GM12878 (cell line): ENCODE data around the gene HTR3A. TPM values are rescaled to one million over a fixed set of nuclear protein-coding genes. Genes with fewer than 3 reads are reported as not detected.

Experiments used
- ATAC-seq: fragments of 200-7000 bp; cut with Tn5 transposase; 3 replicates; pipeline ENCODE4 v1.9.1; 2020; ENCODE audit warnings: mild to moderate bottlenecking, moderate library complexity
- BruUV-seq: library from RNA; stranded (reverse); fragments of 400-500 nt; replicated peaks from 2 replicates; lab custom pipeline; 2021; lab: Mats Ljungman, UMichigan
- CTCF ChIA-PET: fragments of 300-600 bp; sonication (Branson Sonifier 250); formaldehyde crosslinking; extraction: SDS; loops from one replicate; lab custom pipeline; 2021; ENCODE audit warnings: inconsistent platforms; lab: Yijun Ruan, JAX
- POLR2A ChIA-PET: fragments of 350-600 bp; formaldehyde crosslinking; extraction: SDS; loops from one replicate; lab custom pipeline; 2021; ENCODE audit warnings: inconsistent platforms; lab: Charles Lee
- RAD21 ChIA-PET: fragments of 300-600 bp; sonication (Branson Sonifier 250); formaldehyde crosslinking; loops from one replicate; lab custom pipeline; 2023; ENCODE audit warnings: antibody characterized with exemption; ENCODE audit not compliant: unreplicated experiment; lab: Charles Lee
- SMC1A ChIA-PET: fragments of 300-600 bp; sonication (Branson Sonifier 250); formaldehyde crosslinking; loops from one replicate; lab custom pipeline; 2023; ENCODE audit not compliant: unreplicated experiment, uncharacterized antibody; lab: Charles Lee
- DNase-seq: peaks from one replicate; pipeline ENCODE4 v3.0.0-alpha.2; 2011; ENCODE audit warnings: low read depth, low spot score
- FAIRE-seq: peaks from 3 replicates; lab custom pipeline; 2011; peaks lifted over from hg19 to GRCh38; lab: Jason Lieb, UNC
- H2AFZ ChIP-seq: 2 replicates; pipeline ENCODE4 v1.6.0; 2011; ENCODE audit warnings: low read depth, low read length, control low read depth; ENCODE audit not compliant: control insufficient read depth
- H3K27ac ChIP-seq: 2 replicates; pipeline ENCODE4 v1.5.1; 2011; ENCODE audit warnings: control low read depth; ENCODE audit not compliant: control insufficient read depth, insufficient read depth
- H3K27me3 ChIP-seq, 2 experiments: replicated peaks in 1 of 2; 2 replicates each; pipeline versions ENCODE4 v1.6.0 to v1.6.1; 2011; ENCODE audit warnings: low read length in 1 of 2; ENCODE audit not compliant: control insufficient read depth in 2 of 2, insufficient read depth in 2 of 2
- H3K36me3 ChIP-seq, 2 experiments: 2 replicates each; pipeline ENCODE4 v1.5.1; 2011; ENCODE audit warnings: low read length in 1 of 2; ENCODE audit not compliant: control insufficient read depth in 2 of 2, insufficient read depth in 2 of 2
- H3K4me1 ChIP-seq: 2 replicates; pipeline ENCODE4 v1.6.1; 2011; ENCODE audit warnings: mild to moderate bottlenecking, low read length, moderate library complexity, mixed read lengths; ENCODE audit not compliant: control insufficient read depth, insufficient read depth
- H3K4me2 ChIP-seq: 2 replicates; pipeline ENCODE4 v1.6.0; 2011; ENCODE audit warnings: control low read depth; ENCODE audit not compliant: control insufficient read depth, insufficient read depth
- H3K4me3 ChIP-seq: fragments of 200-600 bp; sonication (generic); 2 replicates; pipeline ENCODE4 v1.5.1; 2016
- H3K79me2 ChIP-seq: 2 replicates; pipeline ENCODE4 v1.6.0; 2011; ENCODE audit warnings: low read length; ENCODE audit not compliant: control insufficient read depth, insufficient read depth
- H3K9ac ChIP-seq: 2 replicates; pipeline ENCODE4 v1.8.0; 2011; ENCODE audit warnings: low read length, control low read depth, mixed read lengths; ENCODE audit not compliant: control insufficient read depth, insufficient read depth
- H3K9me3 ChIP-seq: replicated peaks from 3 replicates; pipeline ENCODE4 v1.5.1; 2011; ENCODE audit warnings: mild to moderate bottlenecking, low read length; ENCODE audit not compliant: control insufficient read depth, insufficient read depth
- H4K20me1 ChIP-seq: 2 replicates; pipeline ENCODE4 v1.6.0; 2011; ENCODE audit not compliant: control insufficient read depth, insufficient read depth
- EGR1 ChIP-seq, 2 experiments: IDR thresholded peaks; 1 replicate in 1 of 2; 2 replicates in 1 of 2; pipeline ENCODE4 v1.6.1; 2011 to 2012; ENCODE audit warnings: low read depth in 2 of 2, low read length in 2 of 2, borderline replicate concordance in 1 of 2, mild to moderate bottlenecking in 1 of 2, moderate library complexity in 1 of 2
- IKZF1 ChIP-seq: fragments of 450-650 bp; conservative IDR thresholded peaks from 2 replicates; pipeline ENCODE4 v1.6.1; 2017; ENCODE audit warnings: antibody characterized with exemption, mild to moderate bottlenecking
- MXI1 ChIP-seq: fragments of 150-350 bp; IDR thresholded peaks from 2 replicates; pipeline ENCODE4 v1.6.1; 2011; ENCODE audit warnings: low read depth, mild to moderate bottlenecking, inconsistent platforms, low read length, improper control_type of control experiment
- WGBS: methylation state at CpG from one replicate; pipeline ENCODE4 v1.1.6; 2016; ENCODE audit warnings: low lambda C conversion rate; ENCODE audit not compliant: insufficient replicate concordance, insufficient coverage; ENCODE audit errors: missing lambda C conversion rate; 5-methylcytosine and 5-hydroxymethylcytosine counted together
- in situ Hi-C: fragments of 300-500 bp; cut with MboI; formaldehyde crosslinking; loops from 9 replicates; pipeline ENCODE4 v1.14.3; 2018; ENCODE audit warnings: mixed read lengths
- intact Hi-C: fragments of 100-400 bp; cut with micrococcal nuclease; formaldehyde crosslinking; loops from one replicate; pipeline ENCODE4 v1.14.2; 2022; ENCODE audit not compliant: unreplicated experiment
- polyA plus RNA-seq, 11 experiments: library from polyadenylated mRNA; depleted of rRNA in 4 of 11; unstranded in 6 of 11; stranded (reverse) in 5 of 11; fragments of >200 nt; fragmentation: Nextera tagmentation in 4 of 11; fragmentation: Illumina TruSeq in 1 of 11; extraction: Ambion mirVana in 4 of 11; extraction: Trizol in 1 of 11; gene quantifications; 1 replicate in 1 of 11; 2 replicates in 10 of 11; pipeline versions ENCODE4 v1.2.1 to v1.2.3, GENCODE V29; 2011 to 2016; ENCODE audit warnings: inconsistent platforms in 2 of 11, missing spikeins in 2 of 11, low read depth in 1 of 11
- total RNA-seq, 4 experiments: library from RNA; depleted of rRNA in 3 of 4; stranded (reverse); fragments of >200 nt in 3 of 4; fragmentation: Illumina TruSeq in 1 of 4; extraction: Trizol in 1 of 4; gene quantifications; 2 replicates each; pipeline versions ENCODE4 v1.2.1 to v1.2.3, GENCODE V29; 2013 to 2021
- TF ChIP-seq, protein P1 (sequence below): fragments of 450-650 bp; conservative IDR thresholded peaks from 2 replicates; pipeline ENCODE4 v1.6.1; 2017; ENCODE audit warnings: mild to moderate bottlenecking, moderate library complexity
- TF ChIP-seq, protein P2 (sequence below): fragments of 450-650 bp; IDR thresholded peaks from 2 replicates; pipeline ENCODE4 v1.6.1; 2016; ENCODE audit warnings: mild to moderate bottlenecking

The HTR3A gene
- total and polyA plus RNA-seq, 10 of the 15 experiments (the other 5 are each of a cell fraction or from before 2014, with no cell fraction given): not detected

DNA sequence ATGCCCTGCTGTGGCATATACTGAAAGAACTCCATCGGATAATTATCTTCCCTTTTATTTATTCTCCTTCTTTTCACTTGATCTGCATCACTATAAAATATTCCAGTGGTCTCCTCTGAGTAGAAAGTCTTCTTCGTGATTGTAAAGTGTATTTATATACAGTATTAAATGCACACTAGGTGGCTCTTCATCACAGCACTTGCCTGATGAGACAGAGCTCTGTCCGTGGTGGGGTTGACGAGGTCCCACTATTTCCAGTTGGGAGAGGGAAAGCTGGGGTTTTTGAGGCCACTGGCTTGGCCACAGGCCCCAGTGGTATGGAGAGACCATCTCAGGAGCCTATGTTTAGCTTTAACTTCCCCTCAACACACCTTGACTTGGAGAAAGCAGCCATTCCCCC is 53.0 kb downstream of the HTR3A start:
- no peaks in the 10 kb centered on the region for H3K9me3 ChIP-seq
- intact Hi-C loops: no loop called here
- 19% methylated on average over 4 of the region's 4 CpGs for WGBS
- BruUV-seq: no TSS peak
- DNase-seq (no peak), FAIRE-seq (no peak), ATAC-seq (no peak)
- no peaks in the 10 kb centered on the region for H3K36me3 ChIP-seq
- in situ Hi-C loops: no loop called here
- no peaks in the 10 kb centered on the region for H4K20me1 ChIP-seq
- ChIA-PET RAD21 (no interaction called here), SMC1A (interaction anchor here (0.6 kb wide), 2 partner anchors 272 to 978 kb away, joined by 3 read pairs; no protein-coding TSS in a partner anchor), CTCF (interaction anchor here (1.1 kb wide), 1 partner anchor 104 kb away, joined by 3 read pairs; no protein-coding TSS in a partner anchor), POLR2A (no interaction called here)
- H3K27me3 ChIP-seq: no peaks in the 10 kb centered on the region; a peak in 1 of 4 replicates
- TF ChIP-seq EGR1 (IDR thresholded peaks at IDR 0.05; ENCODE audit: borderline replicate concordance in 1 of 2, low read depth in 2 of 2, low read length in 2 of 2): no peak
- no peak for TF ChIP-seq IKZF1
- no peak for TF ChIP-seq MXI1
- no peak overlapping the region for H2AFZ ChIP-seq
- H3K4me3 ChIP-seq: no peak overlapping the region
- H3K4me1 ChIP-seq: no peaks in the 10 kb centered on the region
- no peak overlapping the region for H3K4me2 ChIP-seq
- no peak overlapping the region for H3K27ac ChIP-seq
- no peaks in the 10 kb centered on the region for H3K79me2 ChIP-seq
- H3K9ac ChIP-seq: no peak overlapping the region

DNA sequence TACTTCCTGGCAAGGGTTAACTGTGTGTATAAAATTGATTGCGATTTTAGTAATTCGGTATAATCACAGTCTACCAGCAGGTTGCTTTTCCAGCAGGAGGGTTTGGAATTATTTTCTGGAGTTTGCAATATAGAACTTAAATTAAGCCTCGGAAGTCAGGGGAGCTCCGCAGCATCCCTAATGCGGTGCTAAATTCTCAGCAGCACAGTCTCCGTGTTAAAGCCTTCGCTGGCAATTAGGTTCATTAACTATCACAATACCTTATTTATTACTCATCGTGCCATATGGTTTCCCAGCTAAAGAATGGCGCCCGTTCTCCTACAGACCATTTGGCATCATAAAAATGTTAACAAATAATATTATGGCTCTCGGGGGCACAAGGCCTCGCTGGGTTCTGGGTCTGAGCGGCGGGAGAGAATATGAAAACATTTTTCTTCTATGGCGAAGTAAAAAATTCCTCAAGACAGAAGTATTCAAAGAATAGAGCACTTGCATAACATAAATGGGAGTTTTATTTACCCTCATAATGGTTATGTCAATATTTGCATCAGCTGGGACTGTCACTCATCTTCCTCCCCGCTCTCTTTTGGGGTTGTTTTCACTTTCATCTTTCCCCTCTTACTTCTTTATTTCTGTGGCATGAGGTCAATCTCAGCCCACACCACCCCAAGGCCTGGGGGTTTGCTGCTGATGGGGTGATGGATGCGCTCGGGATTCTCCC is 56.5 kb downstream of the HTR3A start:
- Histone ChIP-seq H3K27ac (no peak overlapping the region), H3K4me1 (no peaks in the 10 kb centered on the region), H3K27me3 (no peaks in the 10 kb centered on the region; a peak in 2 of 4 replicates), H4K20me1 (no peaks in the 10 kb centered on the region), H3K9me3 (no peaks in the 10 kb centered on the region), H3K36me3 (no peaks in the 10 kb centered on the region), H3K79me2 (no peaks in the 10 kb centered on the region), H3K9ac (no peak overlapping the region), H3K4me3 (no peak overlapping the region), H2AFZ (no peak overlapping the region), H3K4me2 (no peak overlapping the region)
- no peak for FAIRE-seq
- intact Hi-C loops: no loop called here
- TF ChIP-seq, protein P1, sequence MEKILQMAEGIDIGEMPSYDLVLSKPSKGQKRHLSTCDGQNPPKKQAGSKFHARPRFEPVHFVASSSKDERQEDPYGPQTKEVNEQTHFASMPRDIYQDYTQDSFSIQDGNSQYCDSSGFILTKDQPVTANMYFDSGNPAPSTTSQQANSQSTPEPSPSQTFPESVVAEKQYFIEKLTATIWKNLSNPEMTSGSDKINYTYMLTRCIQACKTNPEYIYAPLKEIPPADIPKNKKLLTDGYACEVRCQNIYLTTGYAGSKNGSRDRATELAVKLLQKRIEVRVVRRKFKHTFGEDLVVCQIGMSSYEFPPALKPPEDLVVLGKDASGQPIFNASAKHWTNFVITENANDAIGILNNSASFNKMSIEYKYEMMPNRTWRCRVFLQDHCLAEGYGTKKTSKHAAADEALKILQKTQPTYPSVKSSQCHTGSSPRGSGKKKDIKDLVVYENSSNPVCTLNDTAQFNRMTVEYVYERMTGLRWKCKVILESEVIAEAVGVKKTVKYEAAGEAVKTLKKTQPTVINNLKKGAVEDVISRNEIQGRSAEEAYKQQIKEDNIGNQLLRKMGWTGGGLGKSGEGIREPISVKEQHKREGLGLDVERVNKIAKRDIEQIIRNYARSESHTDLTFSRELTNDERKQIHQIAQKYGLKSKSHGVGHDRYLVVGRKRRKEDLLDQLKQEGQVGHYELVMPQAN: no peak
- TF ChIP-seq, protein P2, sequence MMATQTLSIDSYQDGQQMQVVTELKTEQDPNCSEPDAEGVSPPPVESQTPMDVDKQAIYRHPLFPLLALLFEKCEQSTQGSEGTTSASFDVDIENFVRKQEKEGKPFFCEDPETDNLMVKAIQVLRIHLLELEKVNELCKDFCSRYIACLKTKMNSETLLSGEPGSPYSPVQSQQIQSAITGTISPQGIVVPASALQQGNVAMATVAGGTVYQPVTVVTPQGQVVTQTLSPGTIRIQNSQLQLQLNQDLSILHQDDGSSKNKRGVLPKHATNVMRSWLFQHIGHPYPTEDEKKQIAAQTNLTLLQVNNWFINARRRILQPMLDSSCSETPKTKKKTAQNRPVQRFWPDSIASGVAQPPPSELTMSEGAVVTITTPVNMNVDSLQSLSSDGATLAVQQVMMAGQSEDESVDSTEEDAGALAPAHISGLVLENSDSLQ: peak; percentile 52; the same call in 1 of the 2 replicates
- POLR2A ChIA-PET: no interaction called here
- in situ Hi-C loops: no loop called here
- no peak for DNase-seq
- RAD21 ChIA-PET: no interaction called here
- no peak for ATAC-seq
- SMC1A ChIA-PET: no interaction called here
- CTCF ChIA-PET: no interaction called here
- no TSS peak for BruUV-seq
- WGBS: 64% methylated on average over 18 of the region's 18 CpGs
